Measurements from ENCODE around the gene CHRDL2.

- TF ChIP-seq PBX3 (IDR thresholded peaks at IDR 0.05) (no peak), KDM1A (IDR thresholded peaks at IDR 0.05; ENCODE audit: low read depth) (no peak), CTCF (IDR thresholded peaks at IDR 0.05) (peak; percentile 79), POLR2A (IDR thresholded peaks at IDR 0.05; ENCODE audit: low read length) (no peak), RNF2 (IDR thresholded peaks at IDR 0.05; ENCODE audit: borderline replicate concordance, low read depth) (no peak), EP300 (IDR thresholded peaks at IDR 0.05) (no peak), MYC (IDR thresholded peaks at IDR 0.05; ENCODE audit: borderline replicate concordance, low read length) (no peak)
- TF ChIP-seq, protein P1, sequence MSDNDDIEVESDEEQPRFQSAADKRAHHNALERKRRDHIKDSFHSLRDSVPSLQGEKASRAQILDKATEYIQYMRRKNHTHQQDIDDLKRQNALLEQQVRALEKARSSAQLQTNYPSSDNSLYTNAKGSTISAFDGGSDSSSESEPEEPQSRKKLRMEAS (IDR thresholded peaks at IDR 0.05), result no peak
- TF ChIP-seq, protein P2, sequence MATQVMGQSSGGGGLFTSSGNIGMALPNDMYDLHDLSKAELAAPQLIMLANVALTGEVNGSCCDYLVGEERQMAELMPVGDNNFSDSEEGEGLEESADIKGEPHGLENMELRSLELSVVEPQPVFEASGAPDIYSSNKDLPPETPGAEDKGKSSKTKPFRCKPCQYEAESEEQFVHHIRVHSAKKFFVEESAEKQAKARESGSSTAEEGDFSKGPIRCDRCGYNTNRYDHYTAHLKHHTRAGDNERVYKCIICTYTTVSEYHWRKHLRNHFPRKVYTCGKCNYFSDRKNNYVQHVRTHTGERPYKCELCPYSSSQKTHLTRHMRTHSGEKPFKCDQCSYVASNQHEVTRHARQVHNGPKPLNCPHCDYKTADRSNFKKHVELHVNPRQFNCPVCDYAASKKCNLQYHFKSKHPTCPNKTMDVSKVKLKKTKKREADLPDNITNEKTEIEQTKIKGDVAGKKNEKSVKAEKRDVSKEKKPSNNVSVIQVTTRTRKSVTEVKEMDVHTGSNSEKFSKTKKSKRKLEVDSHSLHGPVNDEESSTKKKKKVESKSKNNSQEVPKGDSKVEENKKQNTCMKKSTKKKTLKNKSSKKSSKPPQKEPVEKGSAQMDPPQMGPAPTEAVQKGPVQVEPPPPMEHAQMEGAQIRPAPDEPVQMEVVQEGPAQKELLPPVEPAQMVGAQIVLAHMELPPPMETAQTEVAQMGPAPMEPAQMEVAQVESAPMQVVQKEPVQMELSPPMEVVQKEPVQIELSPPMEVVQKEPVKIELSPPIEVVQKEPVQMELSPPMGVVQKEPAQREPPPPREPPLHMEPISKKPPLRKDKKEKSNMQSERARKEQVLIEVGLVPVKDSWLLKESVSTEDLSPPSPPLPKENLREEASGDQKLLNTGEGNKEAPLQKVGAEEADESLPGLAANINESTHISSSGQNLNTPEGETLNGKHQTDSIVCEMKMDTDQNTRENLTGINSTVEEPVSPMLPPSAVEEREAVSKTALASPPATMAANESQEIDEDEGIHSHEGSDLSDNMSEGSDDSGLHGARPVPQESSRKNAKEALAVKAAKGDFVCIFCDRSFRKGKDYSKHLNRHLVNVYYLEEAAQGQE (IDR thresholded peaks at IDR 0.05), result no peak
These were observed 28.7 kb downstream of the CHRDL2 start for GRCh38 chr11:74702383-74703007.

Measured in A549 (cell line).